Measurements from ENCODE around the gene BCAT1. TPM values are rescaled to one million over a fixed set of nuclear protein-coding genes. Genes with fewer than 3 reads are reported as not detected.

The BCAT1 gene
- polyA plus RNA-seq, 1 experiment = 61.1 TPM

DNA sequence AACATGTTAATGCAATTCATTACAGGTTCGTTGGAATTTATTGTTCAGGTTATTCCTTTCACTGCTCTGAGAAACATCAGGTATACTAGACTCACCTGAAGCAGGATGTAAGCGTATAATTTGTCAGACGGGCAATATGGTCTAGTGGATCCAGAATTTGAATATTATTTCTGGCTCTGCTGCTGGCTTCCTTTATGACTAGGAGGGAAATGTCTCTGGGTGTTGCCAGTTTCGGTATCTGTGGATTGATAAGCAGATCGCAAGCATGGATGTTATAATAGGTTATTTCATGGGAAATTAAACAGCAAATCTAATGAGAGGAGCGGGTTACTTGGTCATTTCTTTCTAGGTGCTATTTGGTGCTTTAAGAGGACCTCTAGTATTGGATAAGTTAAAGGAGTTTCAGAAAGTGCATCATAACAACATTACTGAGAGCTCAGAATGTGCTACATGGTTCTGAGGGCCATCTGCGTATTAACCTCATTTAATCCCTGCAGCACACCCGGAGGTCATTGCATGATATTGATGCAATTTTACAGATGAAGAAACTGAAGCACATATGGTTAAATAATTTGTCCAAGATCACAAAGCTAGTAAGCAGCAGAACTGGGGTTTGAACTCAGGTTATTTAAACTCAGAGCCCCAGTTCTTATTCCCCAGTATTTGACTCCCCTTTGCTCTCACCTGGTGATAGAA lies 47.3 kb upstream of the BCAT1 start:
- no peaks in the 10 kb centered on the region for H3K27me3 ChIP-seq (ENCODE audit: control insufficient read depth, insufficient read depth, low read length)
- no peak overlapping the region for H3K27ac ChIP-seq (ENCODE audit: low read depth, low read length)
- DNase-seq (ENCODE audit: low read depth, low spot score) = no peak
- H3K4me3 ChIP-seq (ENCODE audit: low read depth, low read length) = no peak overlapping the region
- ChIA-PET CTCF (interaction anchor here (1.3 to 4.8 kb wide), 3 partner anchors 133 to 159 kb away, joined by 4 to 24 read pairs (median 4); no protein-coding TSS in a partner anchor), POLR2A (interaction anchor here (0.6 kb wide), 1 partner anchor 128 kb away, joined by 6 read pairs; no protein-coding TSS in a partner anchor)
- no peaks in the 10 kb centered on the region for H3K9me3 ChIP-seq (ENCODE audit: control insufficient read depth, insufficient read depth, low read length)
- TF ChIP-seq, protein P1, sequence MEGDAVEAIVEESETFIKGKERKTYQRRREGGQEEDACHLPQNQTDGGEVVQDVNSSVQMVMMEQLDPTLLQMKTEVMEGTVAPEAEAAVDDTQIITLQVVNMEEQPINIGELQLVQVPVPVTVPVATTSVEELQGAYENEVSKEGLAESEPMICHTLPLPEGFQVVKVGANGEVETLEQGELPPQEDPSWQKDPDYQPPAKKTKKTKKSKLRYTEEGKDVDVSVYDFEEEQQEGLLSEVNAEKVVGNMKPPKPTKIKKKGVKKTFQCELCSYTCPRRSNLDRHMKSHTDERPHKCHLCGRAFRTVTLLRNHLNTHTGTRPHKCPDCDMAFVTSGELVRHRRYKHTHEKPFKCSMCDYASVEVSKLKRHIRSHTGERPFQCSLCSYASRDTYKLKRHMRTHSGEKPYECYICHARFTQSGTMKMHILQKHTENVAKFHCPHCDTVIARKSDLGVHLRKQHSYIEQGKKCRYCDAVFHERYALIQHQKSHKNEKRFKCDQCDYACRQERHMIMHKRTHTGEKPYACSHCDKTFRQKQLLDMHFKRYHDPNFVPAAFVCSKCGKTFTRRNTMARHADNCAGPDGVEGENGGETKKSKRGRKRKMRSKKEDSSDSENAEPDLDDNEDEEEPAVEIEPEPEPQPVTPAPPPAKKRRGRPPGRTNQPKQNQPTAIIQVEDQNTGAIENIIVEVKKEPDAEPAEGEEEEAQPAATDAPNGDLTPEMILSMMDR (IDR thresholded peaks at IDR 0.05; ENCODE audit: low read depth, low read length) = no peak

- no peak overlapping the region for H3K4me3 ChIP-seq (ENCODE audit: low read depth, low read length)
- no peaks in the 10 kb centered on the region for H3K9me3 ChIP-seq (ENCODE audit: control insufficient read depth, insufficient read depth, low read length)
- CTCF ChIA-PET = interaction anchor here (1.0 to 3.7 kb wide), 2 partner anchors 116 to 136 kb away, joined by 3 to 131 read pairs; no protein-coding TSS in a partner anchor
- POLR2A ChIA-PET = no interaction called here
- H3K27me3 ChIP-seq (ENCODE audit: control insufficient read depth, insufficient read depth, low read length) = no peaks in the 10 kb centered on the region
- no peak overlapping the region for H3K27ac ChIP-seq (ENCODE audit: low read depth, low read length)
- TF ChIP-seq, protein P1 (IDR thresholded peaks at IDR 0.05; ENCODE audit: low read depth, low read length) = no peak
- DNase-seq (ENCODE audit: low read depth, low spot score) = no peak
Measured at GRCh38 chr12:24993793-24994192, 44.9 kb upstream of the BCAT1 start.

DNA sequence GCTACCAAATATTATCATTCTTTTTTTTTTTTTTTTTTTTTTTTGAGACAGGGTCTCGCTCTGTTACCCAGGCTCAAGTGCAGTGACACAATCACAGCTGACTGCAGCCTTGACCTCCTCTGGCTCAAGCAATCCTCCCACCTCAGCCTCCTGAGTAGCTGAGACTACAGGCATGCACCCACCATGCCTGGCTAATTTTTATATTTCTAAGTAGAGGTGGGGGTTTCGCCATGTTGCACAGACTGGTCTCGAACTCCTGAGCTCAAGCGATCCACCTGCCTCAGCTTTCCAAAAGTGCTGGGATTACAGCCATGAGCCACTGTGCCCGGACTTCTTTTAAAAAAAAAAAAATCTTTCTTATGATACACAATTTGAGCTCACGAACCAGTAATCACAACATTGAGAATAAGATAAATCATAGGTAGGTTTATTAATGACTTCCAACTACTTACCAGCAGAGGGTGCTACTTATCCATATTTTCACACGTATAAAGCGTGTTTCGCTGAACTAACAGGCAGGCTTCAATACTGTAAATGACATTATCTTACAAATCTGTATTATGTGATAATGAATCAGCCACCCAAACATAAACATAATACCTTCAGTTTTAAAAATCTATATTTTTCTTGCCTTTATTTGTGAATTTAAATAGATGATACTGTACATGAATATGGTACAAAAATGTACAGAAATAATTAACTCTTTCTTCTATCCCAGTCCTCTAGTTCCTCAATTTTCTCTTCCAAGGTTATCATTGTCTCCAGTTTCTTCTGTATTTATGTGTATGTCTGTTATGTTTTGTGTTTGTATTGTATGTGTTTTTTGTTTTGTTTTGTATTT lies 42.5 kb upstream of the BCAT1 start:
- Histone ChIP-seq H3K27ac (ENCODE audit: low read depth, low read length) (no peak overlapping the region), H3K9me3 (ENCODE audit: control insufficient read depth, insufficient read depth, low read length) (no peaks in the 10 kb centered on the region), H3K27me3 (ENCODE audit: control insufficient read depth, insufficient read depth, low read length) (no peaks in the 10 kb centered on the region), H3K4me3 (ENCODE audit: low read depth, low read length) (no peak overlapping the region)
- POLR2A ChIA-PET = no interaction called here
- TF ChIP-seq, protein P1 (IDR thresholded peaks at IDR 0.05; ENCODE audit: low read depth, low read length) = peak; percentile 54
- CTCF ChIA-PET = interaction anchor here (0.6 to 3.7 kb wide), 37 partner anchors 9 to 677 kb away, joined by 3 to 131 read pairs (median 4); partner anchors contain the start of gene DNAI7
- DNase-seq (ENCODE audit: low read depth, low spot score) = peak; percentile 33

DNA sequence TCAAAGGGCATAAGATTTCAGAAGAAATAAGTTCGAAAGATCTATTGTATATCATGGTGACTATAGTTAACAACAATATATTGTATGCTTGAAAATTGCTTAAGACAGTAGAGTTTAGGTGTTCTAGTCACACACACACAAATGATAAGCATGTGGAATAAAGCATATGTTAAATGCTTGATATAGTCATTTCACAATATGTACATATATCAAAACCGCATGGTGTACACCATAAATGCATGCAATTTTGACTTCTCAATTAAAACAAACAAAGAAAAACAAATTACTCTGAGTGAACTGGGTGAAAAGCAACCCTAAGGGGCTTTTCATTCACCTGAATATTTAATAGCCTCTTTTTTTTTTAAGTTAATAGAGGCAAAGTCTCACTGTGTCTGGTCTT lies 40.3 kb upstream of the BCAT1 start:
- no peaks in the 10 kb centered on the region for H3K27me3 ChIP-seq (ENCODE audit: control insufficient read depth, insufficient read depth, low read length)
- H3K4me3 ChIP-seq (ENCODE audit: low read depth, low read length) = no peak overlapping the region
- TF ChIP-seq, protein P1 (IDR thresholded peaks at IDR 0.05; ENCODE audit: low read depth, low read length) = no peak
- POLR2A ChIA-PET = no interaction called here
- H3K27ac ChIP-seq (ENCODE audit: low read depth, low read length) = no peak overlapping the region
- CTCF ChIA-PET = interaction anchor here (0.9 kb wide), 1 partner anchor 140 kb away, joined by 3 read pairs; no protein-coding TSS in a partner anchor
- H3K9me3 ChIP-seq (ENCODE audit: control insufficient read depth, insufficient read depth, low read length) = peaks cover 5% of the 10 kb centered on the region; the same call in 1 of the 2 replicates
- DNase-seq (ENCODE audit: low read depth, low spot score) = no peak
